ENCODE results near the gene MOG.
A peak's percentile ranks its signal among the peaks of the same experiment; 100 is the strongest.

The MOG gene

GRCh38 chr6:29678114-29678513 lies 21.2 kb downstream of the MOG start:
- DNase-seq: no peak

GRCh38 chr6:29679962-29680361 lies 23.1 kb downstream of the MOG start:
- no peak for DNase-seq

- no peak for DNase-seq
These were observed 23.5 kb downstream of the MOG start for GRCh38 chr6:29680416-29680815.

- no peak for DNase-seq
These were observed 24.0 kb downstream of the MOG start, which contains the start of gene ZFP57 for GRCh38 chr6:29680904-29681303. TSS of gene ZFP57 (minus strand) at chr6:29681152. CDS start at chr6:29677003, 4,149 bp downstream.

GRCh38 chr6:29681811-29682210 lies 24.9 kb downstream of the MOG start:
- DNase-seq: no peak

GRCh38 chr6:29685718-29686326 lies 28.9 kb downstream of the MOG start:
- DNase-seq: no peak

GRCh38 chr6:29694637-29695036 lies 37.7 kb downstream of the MOG start:
- no peak for DNase-seq

GRCh38 chr6:29696147-29697125 lies 39.5 kb downstream of the MOG start:
- no peak for DNase-seq

- DNase-seq: no peak
These were observed 45.7 kb downstream of the MOG start for GRCh38 chr6:29702519-29703103.

GRCh38 chr6:29705389-29706231 lies 48.7 kb downstream of the MOG start:
- peak; percentile 5 for DNase-seq

- no peak for DNase-seq
These were observed 51.7 kb downstream of the MOG start for GRCh38 chr6:29708432-29709179.

GRCh38 chr6:29709188-29709587 lies 52.3 kb downstream of the MOG start:
- DNase-seq: no peak

- DNase-seq: no peak
These were observed 53.5 kb downstream of the MOG start for GRCh38 chr6:29710281-29710941.

GRCh38 chr6:29720863-29721262 lies 64.0 kb downstream of the MOG start:
- DNase-seq: no peak
